ENCODE results near the gene ATP6V1B1. TPM values are rescaled to one million over a fixed set of nuclear protein-coding genes. Genes with fewer than 3 reads are reported as not detected.
A peak's percentile ranks its signal among the peaks of the same experiment; 100 is the strongest.

The ATP6V1B1 gene
- total and polyA plus RNA-seq, 2 of the 13 experiments (the other 11 are each of a cell fraction or from before 2014, with no cell fraction given) = 0.58 to 1.6 TPM

DNA sequence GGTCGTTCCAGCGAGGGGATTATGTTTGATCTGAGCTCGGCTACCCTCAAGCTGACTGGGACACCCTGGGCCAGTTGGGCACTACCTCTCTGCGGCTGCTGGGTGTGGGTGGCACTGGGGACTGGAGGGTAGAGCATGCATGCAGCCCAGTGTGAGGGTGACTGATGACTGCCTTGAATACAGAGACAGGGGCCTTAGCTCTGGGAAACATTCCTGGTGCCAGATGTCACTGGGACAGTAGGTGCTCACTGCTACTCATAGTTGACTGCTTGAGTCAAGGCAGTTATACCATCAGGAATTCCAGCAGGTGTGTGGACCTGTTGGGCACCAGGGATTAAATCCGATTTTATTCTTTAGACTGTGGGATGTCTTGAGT is 33.6 kb upstream of the ATP6V1B1 start (continued):
- TF ChIP-seq, protein P1, sequence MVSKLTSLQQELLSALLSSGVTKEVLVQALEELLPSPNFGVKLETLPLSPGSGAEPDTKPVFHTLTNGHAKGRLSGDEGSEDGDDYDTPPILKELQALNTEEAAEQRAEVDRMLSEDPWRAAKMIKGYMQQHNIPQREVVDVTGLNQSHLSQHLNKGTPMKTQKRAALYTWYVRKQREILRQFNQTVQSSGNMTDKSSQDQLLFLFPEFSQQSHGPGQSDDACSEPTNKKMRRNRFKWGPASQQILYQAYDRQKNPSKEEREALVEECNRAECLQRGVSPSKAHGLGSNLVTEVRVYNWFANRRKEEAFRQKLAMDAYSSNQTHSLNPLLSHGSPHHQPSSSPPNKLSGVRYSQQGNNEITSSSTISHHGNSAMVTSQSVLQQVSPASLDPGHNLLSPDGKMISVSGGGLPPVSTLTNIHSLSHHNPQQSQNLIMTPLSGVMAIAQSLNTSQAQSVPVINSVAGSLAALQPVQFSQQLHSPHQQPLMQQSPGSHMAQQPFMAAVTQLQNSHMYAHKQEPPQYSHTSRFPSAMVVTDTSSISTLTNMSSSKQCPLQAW (CRISPR knock-in tag; IDR thresholded peaks at IDR 0.05) = no peak
- TF ChIP-seq ZNF235 (CRISPR knock-in tag; IDR thresholded peaks at IDR 0.05; ENCODE audit: borderline replicate concordance) (0 out of 2 replicates have a peak, but pooled peaks have one; percentile 50), TSC22D2 (CRISPR knock-in tag; IDR thresholded peaks at IDR 0.05; ENCODE audit: borderline replicate concordance) (no peak), MEF2D (CRISPR knock-in tag; IDR thresholded peaks at IDR 0.05) (no peak), CBFB (CRISPR knock-in tag; IDR thresholded peaks at IDR 0.05) (no peak), SOX13 (IDR thresholded peaks at IDR 0.05) (no peak), SOX13 (CRISPR knock-in tag; conservative IDR thresholded peaks at IDR 0.05 in 1 of 2, IDR thresholded peaks at IDR 0.05 in 1 of 2) (0 out of 4 replicates have a peak, but pooled peaks of 1 of the 2 experiments have one; percentile 3), HOXA7 (CRISPR knock-in tag; IDR thresholded peaks at IDR 0.05) (no peak)
- TF ChIP-seq, protein P2, sequence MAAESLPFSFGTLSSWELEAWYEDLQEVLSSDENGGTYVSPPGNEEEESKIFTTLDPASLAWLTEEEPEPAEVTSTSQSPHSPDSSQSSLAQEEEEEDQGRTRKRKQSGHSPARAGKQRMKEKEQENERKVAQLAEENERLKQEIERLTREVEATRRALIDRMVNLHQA (CRISPR knock-in tag; IDR thresholded peaks at IDR 0.05) = no peak

GRCh38 chr2:70902579-70902978 is 33.1 kb upstream of the ATP6V1B1 start:
- no peak overlapping the region for H2AFZ ChIP-seq (ENCODE audit: low read length)
- ChIA-PET POLR2A (interaction anchor here (0.8 to 1.0 kb wide), 2 partner anchors 15 to 96 kb away, joined by 3 to 4 read pairs; no protein-coding TSS in a partner anchor), CTCF (ENCODE audit: low intra/inter-chr PET ratio, low total read pairs) (no interaction called here)
- H3K9ac ChIP-seq (ENCODE audit: insufficient read depth, low read depth, low read length) = peak overlapping the region; percentile 78; the same call in 1 of the 2 replicates
- H3K4me2 ChIP-seq (ENCODE audit: low read depth, low read length) = peak overlapping the region; percentile 99
- peaks cover 43% of the 10 kb centered on the region for H3K4me1 ChIP-seq (ENCODE audit: insufficient read depth, low read length)
- ATAC-seq (no peak), DNase-seq (ENCODE audit: low spot score) (no peak), FAIRE-seq (no peak)
- intact Hi-C loops (cut with micrococcal nuclease; ENCODE audit: unreplicated experiment) (no loop called here), in situ Hi-C loops (cut with HindIII; ENCODE audit: extremely low pct_ligation_motif_present, low pct_unique_long_range_greater_than_20kb) (no loop called here)
- no peaks in the 10 kb centered on the region for H4K20me1 ChIP-seq (ENCODE audit: insufficient read depth, low read length)
- TSS peak; percentile 40 for BruUV-seq (replicated peaks)
- no peak overlapping the region for H3K27ac ChIP-seq (ENCODE audit: extremely low read length, insufficient read depth, low read length)
- H3K36me3 ChIP-seq (replicated peaks in 1 of 2; ENCODE audit: control insufficient read depth in 1 of 2, insufficient read depth in 2 of 2, low read length in 2 of 2) = no peaks in the 10 kb centered on the region; a peak in 2 of 5 replicates
- H3K27me3 ChIP-seq (ENCODE audit: control insufficient read depth in 1 of 2, insufficient read depth in 2 of 2, low read length in 2 of 2) = peaks cover 3 to 22% of the 10 kb centered on the region in 2 experiments; a peak in 4 of 5 replicates
- TF ChIP-seq ZNF891 (CRISPR knock-in tag; IDR thresholded peaks at IDR 0.05) (no peak), GLMP (CRISPR knock-in tag; IDR thresholded peaks at IDR 0.05; ENCODE audit: borderline replicate concordance) (no peak), REL (CRISPR knock-in tag; conservative IDR thresholded peaks at IDR 0.05) (0 out of 2 replicates have a peak, but pooled peaks have one; percentile 10)
- H3K79me2 ChIP-seq (ENCODE audit: insufficient read depth, low read length) = peaks cover 18% of the 10 kb centered on the region
- H3K4me3 ChIP-seq (replicated peaks in 1 of 3; ENCODE audit: insufficient read depth in 1 of 3, low read depth in 2 of 3, low read length in 3 of 3) = peak overlapping the region in 2 of 3 experiments; percentile 89; a peak in 2 of 6 replicates
- 93% methylated on average over 2 of the region's 2 CpGs for WGBS (ENCODE audit: low lambda C conversion rate)
- no peaks in the 10 kb centered on the region for H3K9me3 ChIP-seq (ENCODE audit: low read length)

Measured in HepG2 (cell line).